ENCODE measurements around the gene MYG1.

Gene MYG1, protein sequence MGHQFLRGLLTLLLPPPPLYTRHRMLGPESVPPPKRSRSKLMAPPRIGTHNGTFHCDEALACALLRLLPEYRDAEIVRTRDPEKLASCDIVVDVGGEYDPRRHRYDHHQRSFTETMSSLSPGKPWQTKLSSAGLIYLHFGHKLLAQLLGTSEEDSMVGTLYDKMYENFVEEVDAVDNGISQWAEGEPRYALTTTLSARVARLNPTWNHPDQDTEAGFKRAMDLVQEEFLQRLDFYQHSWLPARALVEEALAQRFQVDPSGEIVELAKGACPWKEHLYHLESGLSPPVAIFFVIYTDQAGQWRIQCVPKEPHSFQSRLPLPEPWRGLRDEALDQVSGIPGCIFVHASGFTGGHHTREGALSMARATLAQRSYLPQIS

GRCh38 chr12:53299454-53300180 is at the start of gene MYG1:
MYG1 (plus strand) TSS chr12:53299695; CDS start chr12:53299738, 43 bp downstream.
- Histone ChIP-seq H3K4me1 (ENCODE audit: control insufficient read depth in 1 of 2, insufficient read depth in 1 of 2, low read depth in 1 of 2, low read length in 1 of 2) (peaks cover 52 to 55% of the 10 kb centered on the region in 2 experiments), H3K4me3 (ENCODE audit: low read depth in 1 of 2, low read length in 1 of 2) (peak within 1 kb of the TSS; percentile 85 to 96)
- TF ChIP-seq, protein P1, sequence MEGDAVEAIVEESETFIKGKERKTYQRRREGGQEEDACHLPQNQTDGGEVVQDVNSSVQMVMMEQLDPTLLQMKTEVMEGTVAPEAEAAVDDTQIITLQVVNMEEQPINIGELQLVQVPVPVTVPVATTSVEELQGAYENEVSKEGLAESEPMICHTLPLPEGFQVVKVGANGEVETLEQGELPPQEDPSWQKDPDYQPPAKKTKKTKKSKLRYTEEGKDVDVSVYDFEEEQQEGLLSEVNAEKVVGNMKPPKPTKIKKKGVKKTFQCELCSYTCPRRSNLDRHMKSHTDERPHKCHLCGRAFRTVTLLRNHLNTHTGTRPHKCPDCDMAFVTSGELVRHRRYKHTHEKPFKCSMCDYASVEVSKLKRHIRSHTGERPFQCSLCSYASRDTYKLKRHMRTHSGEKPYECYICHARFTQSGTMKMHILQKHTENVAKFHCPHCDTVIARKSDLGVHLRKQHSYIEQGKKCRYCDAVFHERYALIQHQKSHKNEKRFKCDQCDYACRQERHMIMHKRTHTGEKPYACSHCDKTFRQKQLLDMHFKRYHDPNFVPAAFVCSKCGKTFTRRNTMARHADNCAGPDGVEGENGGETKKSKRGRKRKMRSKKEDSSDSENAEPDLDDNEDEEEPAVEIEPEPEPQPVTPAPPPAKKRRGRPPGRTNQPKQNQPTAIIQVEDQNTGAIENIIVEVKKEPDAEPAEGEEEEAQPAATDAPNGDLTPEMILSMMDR (IDR thresholded peaks at IDR 0.05): peak; percentile 50

GRCh38 chr12:53251477-53252348 is 47.8 kb upstream of the MYG1 start:
- H3K4me1 ChIP-seq (ENCODE audit: control insufficient read depth in 1 of 2, insufficient read depth in 1 of 2, low read depth in 1 of 2, low read length in 1 of 2): peaks cover 19 to 27% of the 10 kb centered on the region in 2 experiments
- peaks cover 18% of the 10 kb centered on the region for H3K36me3 ChIP-seq
- no peaks in the 10 kb centered on the region for H3K9me3 ChIP-seq
- peak overlapping the region; percentile 70 to 97 for H3K4me3 ChIP-seq (ENCODE audit: low read depth in 1 of 2, low read length in 1 of 2)
- TF ChIP-seq, protein P1 (IDR thresholded peaks at IDR 0.05): peak; percentile 51
- no peaks in the 10 kb centered on the region for H3K27me3 ChIP-seq
- peak overlapping the region; percentile 83 for H3K27ac ChIP-seq

More at GRCh38 chr12:53299454-53300180, at the start of gene MYG1:
- Histone ChIP-seq H3K36me3 (peaks cover 19% of the 10 kb centered on the region), H3K27ac (peak within 1 kb of the TSS; percentile 85), H3K27me3 (no peaks in the 10 kb centered on the region), H3K9me3 (no peaks in the 10 kb centered on the region)

DNA sequence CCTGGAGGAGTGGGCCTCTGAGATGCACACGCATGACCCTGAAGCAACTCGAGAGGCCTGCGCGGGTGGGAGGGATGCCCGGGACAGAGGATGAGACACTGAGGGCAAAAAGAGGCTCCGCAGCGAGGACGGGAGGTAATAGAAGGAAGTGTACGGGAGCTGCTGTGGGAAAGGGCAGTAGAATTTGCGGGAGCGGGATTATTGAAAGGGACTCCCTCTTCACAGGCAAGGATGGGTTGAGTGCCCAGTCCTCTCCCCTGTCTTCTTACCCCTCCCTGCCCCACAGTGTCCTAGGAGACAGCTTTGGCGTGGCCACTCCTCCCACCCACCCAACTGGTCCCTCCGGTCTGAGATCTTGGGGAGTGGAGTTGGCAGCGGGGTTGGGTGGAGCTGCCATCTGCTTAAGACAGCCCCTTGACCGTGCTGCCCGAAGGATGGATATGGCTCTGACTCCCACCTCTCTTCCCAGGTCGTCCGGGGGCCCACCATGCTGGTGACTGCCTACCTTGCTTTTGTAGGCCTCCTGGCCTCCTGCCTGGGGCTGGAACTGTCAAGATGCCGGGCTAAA is 47.1 kb upstream of the MYG1 start:
- Histone ChIP-seq H3K27ac (peak overlapping the region; percentile 83), H3K4me1 (ENCODE audit: control insufficient read depth in 1 of 2, insufficient read depth in 1 of 2, low read depth in 1 of 2, low read length in 1 of 2) (peaks cover 19 to 27% of the 10 kb centered on the region in 2 experiments)

GRCh38 chr12:53253298-53253697 is 46.2 kb upstream of the MYG1 start:
- TF ChIP-seq, protein P1 (IDR thresholded peaks at IDR 0.05): no peak
- Histone ChIP-seq H3K27me3 (no peaks in the 10 kb centered on the region), H3K27ac (no peak overlapping the region), H3K9me3 (no peaks in the 10 kb centered on the region), H3K36me3 (peaks cover 18% of the 10 kb centered on the region), H3K4me1 (ENCODE audit: control insufficient read depth in 1 of 2, insufficient read depth in 1 of 2, low read depth in 1 of 2, low read length in 1 of 2) (peaks cover 19 to 27% of the 10 kb centered on the region in 2 experiments), H3K4me3 (ENCODE audit: low read depth in 1 of 2, low read length in 1 of 2) (no peak overlapping the region)

More for the DNA sequence above, 47.1 kb upstream of the MYG1 start:
- TF ChIP-seq, protein P1 (IDR thresholded peaks at IDR 0.05): no peak
- H3K4me3 ChIP-seq (ENCODE audit: low read depth in 1 of 2, low read length in 1 of 2): peak overlapping the region; percentile 70 to 97
- peaks cover 18% of the 10 kb centered on the region for H3K36me3 ChIP-seq
- H3K9me3 ChIP-seq: no peaks in the 10 kb centered on the region
- H3K27me3 ChIP-seq: no peaks in the 10 kb centered on the region

Measured in neutrophil (primary cell).